Hippocampal formation (tissue), 2 donors: Measurements from ENCODE around the gene PAOX.

Source experiments
- DNase-seq, 2 donors: peaks; one replicate each; lab custom pipeline; 2025; lab: John Stamatoyannopoulos, UW

PAOX gene

GRCh38 chr10:133439517-133440461 is 60.7 kb downstream of the PAOX start:
- DNase-seq = no peak

- DNase-seq = no peak
These were observed 61.7 kb downstream of the PAOX start for GRCh38 chr10:133440633-133441285.
